GM19397 (cell line): ENCODE results near the gene FAM89A.

ENCODE experiments used
- ATAC-seq: cut with Tn5 transposase; IDR thresholded peaks from one replicate; pipeline ENCODE4 v1.9.1; 2021; ENCODE audit warnings: mild to moderate bottlenecking, moderate library complexity; ENCODE audit not compliant: unreplicated experiment

Gene FAM89A

GRCh38 chr1:231040019-231040799 lies at the start of gene FAM89A:
Gene FAM89A, minus strand, starts transcription at chr1:231040254. Its CDS starts 43 bp downstream, at chr1:231040211.
- ATAC-seq, result peak; percentile 64

GRCh38 chr1:231084353-231084752 lies 44.3 kb upstream of the FAM89A start:
- ATAC-seq, result no peak

- ATAC-seq, result no peak
Observed at GRCh38 chr1:231079163-231079562, 39.1 kb upstream of the FAM89A start.

GRCh38 chr1:231078250-231078649 lies 38.2 kb upstream of the FAM89A start:
- no peak for ATAC-seq

GRCh38 chr1:231076802-231077201 lies 36.7 kb upstream of the FAM89A start:
- ATAC-seq, result no peak

- no peak for ATAC-seq
Observed at GRCh38 chr1:231075497-231075896, 35.4 kb upstream of the FAM89A start.

- ATAC-seq, result no peak
Observed at GRCh38 chr1:231075020-231075419, 35.0 kb upstream of the FAM89A start.

GRCh38 chr1:231074046-231074445 lies 34.0 kb upstream of the FAM89A start:
- ATAC-seq, result no peak

GRCh38 chr1:231073331-231073730 lies 33.3 kb upstream of the FAM89A start:
- ATAC-seq, result no peak

- no peak for ATAC-seq
Observed at GRCh38 chr1:231072502-231073094, 32.5 kb upstream of the FAM89A start.

- no peak for ATAC-seq
Observed at GRCh38 chr1:231072041-231072440, 32.0 kb upstream of the FAM89A start.

GRCh38 chr1:231070758-231071444 lies 30.8 kb upstream of the FAM89A start:
- no peak for ATAC-seq

GRCh38 chr1:231069333-231069732 lies 29.3 kb upstream of the FAM89A start:
- ATAC-seq, result no peak

- no peak for ATAC-seq
Observed at GRCh38 chr1:231068762-231069161, 28.7 kb upstream of the FAM89A start.

GRCh38 chr1:231065510-231066241 lies 25.6 kb upstream of the FAM89A start:
- no peak for ATAC-seq

GRCh38 chr1:231064418-231064817 lies 24.4 kb upstream of the FAM89A start:
- no peak for ATAC-seq

- no peak for ATAC-seq
Observed at GRCh38 chr1:231063331-231063730, 23.3 kb upstream of the FAM89A start.

GRCh38 chr1:231062500-231063270 lies 22.6 kb upstream of the FAM89A start:
- ATAC-seq, result no peak

- no peak for ATAC-seq
Observed at GRCh38 chr1:231059566-231060193, 19.6 kb upstream of the FAM89A start.
